ENCODE results near the gene DIPK2A. TPM values are rescaled to one million over a fixed set of nuclear protein-coding genes. Genes with fewer than 3 reads are reported as not detected.

Gene DIPK2A
- total RNA-seq, 6 donors from 2014 or later = 15.7 to 73.6 (median 28.0) TPM

GRCh38 chr3:144015133-144015532 is 43.5 kb downstream of the DIPK2A start:
- WGBS, 2 donors = 87 to 92% methylated on average over 3 of the region's 3 CpGs
- H3K4me1 ChIP-seq = no peaks in the 10 kb centered on the region
- no peaks in the 10 kb centered on the region for H3K9me3 ChIP-seq
- no peaks in the 10 kb centered on the region for H3K27me3 ChIP-seq
- ATAC-seq (ENCODE audit: low FRiP score in 2 of 2) (no peak), DNase-seq (no peak)
- no peak overlapping the region for H3K27ac ChIP-seq
- TF ChIP-seq, protein P1, sequence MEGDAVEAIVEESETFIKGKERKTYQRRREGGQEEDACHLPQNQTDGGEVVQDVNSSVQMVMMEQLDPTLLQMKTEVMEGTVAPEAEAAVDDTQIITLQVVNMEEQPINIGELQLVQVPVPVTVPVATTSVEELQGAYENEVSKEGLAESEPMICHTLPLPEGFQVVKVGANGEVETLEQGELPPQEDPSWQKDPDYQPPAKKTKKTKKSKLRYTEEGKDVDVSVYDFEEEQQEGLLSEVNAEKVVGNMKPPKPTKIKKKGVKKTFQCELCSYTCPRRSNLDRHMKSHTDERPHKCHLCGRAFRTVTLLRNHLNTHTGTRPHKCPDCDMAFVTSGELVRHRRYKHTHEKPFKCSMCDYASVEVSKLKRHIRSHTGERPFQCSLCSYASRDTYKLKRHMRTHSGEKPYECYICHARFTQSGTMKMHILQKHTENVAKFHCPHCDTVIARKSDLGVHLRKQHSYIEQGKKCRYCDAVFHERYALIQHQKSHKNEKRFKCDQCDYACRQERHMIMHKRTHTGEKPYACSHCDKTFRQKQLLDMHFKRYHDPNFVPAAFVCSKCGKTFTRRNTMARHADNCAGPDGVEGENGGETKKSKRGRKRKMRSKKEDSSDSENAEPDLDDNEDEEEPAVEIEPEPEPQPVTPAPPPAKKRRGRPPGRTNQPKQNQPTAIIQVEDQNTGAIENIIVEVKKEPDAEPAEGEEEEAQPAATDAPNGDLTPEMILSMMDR (IDR thresholded peaks at IDR 0.05) = no peak
- TF ChIP-seq POLR2AphosphoS5 (IDR thresholded peaks at IDR 0.05) = no peak
- no peak for TF ChIP-seq EP300 (IDR thresholded peaks at IDR 0.05)
- no peak for TF ChIP-seq POLR2A (IDR thresholded peaks at IDR 0.05)
- H3K36me3 ChIP-seq = no peaks in the 10 kb centered on the region
- no peak overlapping the region for H3K4me3 ChIP-seq

DNA sequence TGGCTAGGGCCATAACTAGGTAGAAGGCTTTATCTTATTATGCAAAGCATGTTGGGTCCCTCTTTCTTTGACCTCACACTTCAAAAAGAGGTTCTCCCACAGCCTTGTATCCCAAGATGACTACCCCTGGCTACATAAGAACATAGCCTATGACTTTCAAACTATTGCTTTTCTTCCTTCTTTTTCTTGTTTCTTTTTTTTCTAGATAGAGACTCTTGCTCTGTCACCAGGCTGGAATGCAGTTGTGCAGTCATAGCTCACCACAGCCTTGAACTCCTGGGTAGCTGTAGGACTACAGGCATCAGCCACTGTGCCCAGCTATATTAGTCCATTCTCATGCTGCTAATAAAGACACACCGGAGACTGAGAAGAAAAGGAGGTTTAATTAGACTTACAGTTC is 47.2 kb downstream of the DIPK2A start:
- Histone ChIP-seq H3K9me3 (no peaks in the 10 kb centered on the region), H3K27me3 (no peaks in the 10 kb centered on the region), H3K4me3 (no peak overlapping the region), H3K36me3 (no peaks in the 10 kb centered on the region), H3K27ac (no peak overlapping the region), H3K4me1 (no peaks in the 10 kb centered on the region)
- DNase-seq (no peak), ATAC-seq (ENCODE audit: low FRiP score in 2 of 2) (no peak)
- 92 to 100% methylated on average over 1 of the region's 1 CpG for WGBS, 2 donors
- TF ChIP-seq POLR2A (IDR thresholded peaks at IDR 0.05) = no peak
- no peak for TF ChIP-seq EP300 (IDR thresholded peaks at IDR 0.05)
- TF ChIP-seq, protein P1 (IDR thresholded peaks at IDR 0.05) = no peak
- TF ChIP-seq POLR2AphosphoS5 (IDR thresholded peaks at IDR 0.05) = no peak

Other genes with a start within 250 kb of the DIPK2A start
- gene SLC9A9, start 123.4 kb upstream of the DIPK2A start, total RNA-seq = 10 to 100 TPM in 3 of 6 donors, 1 to 10 TPM in 3; 4.2 to 20.4 (median 8.7) TPM